ENCODE measurements around the gene CYP8B1.

CYP8B1 gene

DNA sequence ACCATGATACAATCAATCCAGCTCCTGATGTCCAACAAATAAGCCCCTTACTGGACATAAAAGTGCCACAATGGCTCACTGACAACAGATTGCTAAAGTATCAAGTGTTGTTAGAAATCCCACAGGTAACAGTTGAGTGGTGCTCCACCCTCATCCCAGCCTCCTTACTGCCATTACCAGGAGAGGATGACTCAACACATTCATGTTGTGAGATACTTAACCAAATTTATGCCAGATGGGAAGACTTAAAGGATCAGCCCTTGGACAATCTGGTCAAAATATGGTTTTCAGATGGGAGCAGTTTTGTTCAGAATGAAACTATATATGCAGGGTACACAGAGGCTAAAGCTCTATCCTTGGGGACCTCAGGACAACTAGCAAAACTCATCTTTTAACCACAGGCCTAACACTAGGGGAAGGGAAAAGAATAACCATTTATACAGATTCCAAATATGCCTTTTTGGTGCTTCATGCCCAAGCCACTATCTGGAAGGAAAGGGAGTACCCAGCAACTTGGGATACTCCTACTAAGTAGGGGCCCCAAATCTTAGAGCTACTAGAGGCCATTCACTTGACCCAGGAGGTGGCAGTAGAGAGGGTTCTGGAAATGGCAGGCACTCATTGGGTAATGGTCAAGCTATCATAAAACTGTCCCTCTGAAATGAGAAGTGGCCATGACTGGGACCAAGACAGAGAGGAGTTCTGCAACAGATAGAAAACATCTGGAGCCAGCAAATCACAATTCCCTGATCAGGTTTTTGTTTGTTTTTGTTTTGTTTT lies 23.4 kb upstream of the CYP8B1 start:
- DNase-seq (ENCODE audit: low read depth), result no peak
- no peak overlapping the region for H3K4me3 ChIP-seq (ENCODE audit: low read depth, low read length)
- TF ChIP-seq, protein P1, sequence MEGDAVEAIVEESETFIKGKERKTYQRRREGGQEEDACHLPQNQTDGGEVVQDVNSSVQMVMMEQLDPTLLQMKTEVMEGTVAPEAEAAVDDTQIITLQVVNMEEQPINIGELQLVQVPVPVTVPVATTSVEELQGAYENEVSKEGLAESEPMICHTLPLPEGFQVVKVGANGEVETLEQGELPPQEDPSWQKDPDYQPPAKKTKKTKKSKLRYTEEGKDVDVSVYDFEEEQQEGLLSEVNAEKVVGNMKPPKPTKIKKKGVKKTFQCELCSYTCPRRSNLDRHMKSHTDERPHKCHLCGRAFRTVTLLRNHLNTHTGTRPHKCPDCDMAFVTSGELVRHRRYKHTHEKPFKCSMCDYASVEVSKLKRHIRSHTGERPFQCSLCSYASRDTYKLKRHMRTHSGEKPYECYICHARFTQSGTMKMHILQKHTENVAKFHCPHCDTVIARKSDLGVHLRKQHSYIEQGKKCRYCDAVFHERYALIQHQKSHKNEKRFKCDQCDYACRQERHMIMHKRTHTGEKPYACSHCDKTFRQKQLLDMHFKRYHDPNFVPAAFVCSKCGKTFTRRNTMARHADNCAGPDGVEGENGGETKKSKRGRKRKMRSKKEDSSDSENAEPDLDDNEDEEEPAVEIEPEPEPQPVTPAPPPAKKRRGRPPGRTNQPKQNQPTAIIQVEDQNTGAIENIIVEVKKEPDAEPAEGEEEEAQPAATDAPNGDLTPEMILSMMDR (conservative IDR thresholded peaks at IDR 0.05; ENCODE audit: low read depth, low read length), result peak; percentile 9

GRCh38 chr3:42895580-42895868 lies 19.8 kb upstream of the CYP8B1 start:
- DNase-seq (ENCODE audit: low read depth), result no peak
- TF ChIP-seq, protein P1 (conservative IDR thresholded peaks at IDR 0.05; ENCODE audit: low read depth, low read length), result no peak
- H3K4me3 ChIP-seq (ENCODE audit: low read depth, low read length), result no peak overlapping the region

DNA sequence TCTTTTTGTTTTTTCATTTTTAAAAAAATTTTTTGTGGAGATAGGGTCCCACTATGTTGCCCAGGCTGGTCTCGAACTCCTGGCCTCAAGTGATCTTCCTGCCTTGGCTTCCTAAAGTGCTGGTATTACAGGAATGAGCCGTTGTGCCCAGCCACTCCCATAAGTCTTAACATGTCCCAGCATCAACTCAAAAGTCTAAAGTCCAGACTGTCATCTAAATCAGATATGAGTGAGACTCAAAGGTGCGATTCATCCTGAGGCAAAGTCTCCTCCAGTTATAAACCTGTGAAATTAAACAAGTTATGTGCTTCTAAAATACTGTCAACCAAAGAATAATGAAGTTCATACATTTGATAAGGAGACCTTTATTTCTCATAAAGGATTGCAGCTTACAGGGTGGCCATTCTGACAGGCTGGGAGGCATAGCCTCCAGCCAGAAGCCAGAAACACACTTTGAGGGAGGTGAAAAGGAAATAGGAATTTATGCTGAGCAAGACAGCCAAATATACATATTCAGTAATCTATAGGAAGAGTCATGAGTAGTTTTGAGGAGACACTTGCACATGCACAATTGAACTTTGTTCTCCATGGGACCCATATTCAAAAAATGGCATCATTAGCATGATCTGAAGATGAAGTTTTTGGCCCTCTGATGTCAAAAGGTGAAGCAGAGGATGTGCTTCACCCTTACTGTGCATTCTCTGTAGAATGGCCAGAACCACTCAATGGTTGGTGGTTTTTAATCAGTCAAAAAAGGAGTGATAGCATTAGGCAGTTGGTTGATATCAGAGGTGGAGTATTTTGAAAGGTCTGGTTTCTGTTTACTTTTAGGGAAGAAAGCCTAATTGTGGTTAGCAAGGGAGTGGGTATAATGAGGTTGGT lies 19.3 kb upstream of the CYP8B1 start:
- DNase-seq (ENCODE audit: low read depth), result no peak
- H3K4me3 ChIP-seq (ENCODE audit: low read depth, low read length), result no peak overlapping the region
- TF ChIP-seq, protein P1 (conservative IDR thresholded peaks at IDR 0.05; ENCODE audit: low read depth, low read length), result no peak

DNA sequence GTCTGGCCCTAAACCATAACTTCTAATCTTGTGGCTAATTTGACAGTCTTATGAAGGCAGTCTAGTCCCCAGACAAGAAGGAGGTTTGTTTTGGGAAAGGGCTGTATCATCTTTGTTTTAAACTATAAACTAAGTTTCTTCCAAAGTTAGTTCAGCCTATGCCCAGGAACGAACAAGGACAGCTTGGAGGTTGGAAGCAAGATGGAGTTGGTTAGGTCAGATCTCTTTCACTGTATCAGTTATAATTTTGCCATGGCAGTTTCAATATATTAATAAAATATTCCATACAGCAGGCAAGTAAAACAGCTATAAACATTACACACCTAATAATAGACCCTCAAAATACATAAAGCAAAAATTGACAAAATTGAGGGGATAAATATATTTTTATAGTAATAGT lies 17.1 kb upstream of the CYP8B1 start:
- DNase-seq (ENCODE audit: low read depth), result no peak
- H3K4me3 ChIP-seq (ENCODE audit: low read depth, low read length), result no peak overlapping the region
- TF ChIP-seq, protein P1 (conservative IDR thresholded peaks at IDR 0.05; ENCODE audit: low read depth, low read length), result no peak

DNA sequence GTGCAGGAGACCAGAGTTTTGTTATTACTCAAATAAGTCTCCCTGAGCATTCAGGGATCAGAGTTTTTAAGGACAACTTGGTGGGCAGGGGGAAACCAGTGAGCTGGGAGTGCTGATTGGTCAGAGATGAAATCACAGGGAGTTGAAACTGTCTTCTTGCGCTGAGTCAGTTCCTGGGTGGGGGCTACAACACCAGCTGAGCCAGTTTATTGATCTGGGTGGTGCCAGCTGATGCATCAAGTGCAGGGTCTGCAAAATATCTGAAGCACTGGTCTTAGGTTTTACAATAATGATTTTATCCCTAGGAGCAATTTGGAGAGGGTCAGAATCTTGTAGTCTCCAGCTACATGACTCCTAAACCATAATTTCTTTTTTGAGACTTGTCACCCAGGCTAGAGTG lies 16.5 kb upstream of the CYP8B1 start:
- DNase-seq (ENCODE audit: low read depth), result no peak
- no peak overlapping the region for H3K4me3 ChIP-seq (ENCODE audit: low read depth, low read length)
- TF ChIP-seq, protein P1 (conservative IDR thresholded peaks at IDR 0.05; ENCODE audit: low read depth, low read length), result no peak

- TF ChIP-seq, protein P1 (conservative IDR thresholded peaks at IDR 0.05; ENCODE audit: low read depth, low read length), result no peak
- H3K4me3 ChIP-seq (ENCODE audit: low read depth, low read length), result no peak overlapping the region
- no peak for DNase-seq (ENCODE audit: low read depth)
Observed at GRCh38 chr3:42891042-42891441, 15.4 kb upstream of the CYP8B1 start.
